Measurements from ENCODE around the gene SMG6.

SMG6 gene

GRCh38 chr17:2040942-2041560 is 262.5 kb downstream of the SMG6 start:
- DNase-seq: no peak

- no peak for DNase-seq
Observed at GRCh38 chr17:2040219-2040827, 263.3 kb downstream of the SMG6 start.

- no peak for DNase-seq
Observed at GRCh38 chr17:2037155-2037554, 266.4 kb downstream of the SMG6 start.

- no peak for DNase-seq
Observed at GRCh38 chr17:2035541-2036488, 267.8 kb downstream of the SMG6 start.

- peak; percentile 93 for DNase-seq
Observed at GRCh38 chr17:2034806-2035540, 268.6 kb downstream of the SMG6 start.

- DNase-seq: peak; percentile 81
Observed at GRCh38 chr17:2034157-2034556, 269.4 kb downstream of the SMG6 start.

- DNase-seq: peak; percentile 62
Observed at GRCh38 chr17:2033153-2033552, 270.4 kb downstream of the SMG6 start.

GRCh38 chr17:2030779-2031163 is 272.8 kb downstream of the SMG6 start:
- DNase-seq: no peak

- peak; percentile 90 for DNase-seq
Observed at GRCh38 chr17:2029911-2030778, 273.4 kb downstream of the SMG6 start, which contains the start of gene DPH1. TSS of gene DPH1 (plus strand) at chr17:2030153. CDS start at chr17:2030170, 17 bp downstream.

- no peak for DNase-seq
Observed at GRCh38 chr17:2028737-2029136, 274.8 kb downstream of the SMG6 start.

GRCh38 chr17:2028234-2028614 is 275.4 kb downstream of the SMG6 start:
- no peak for DNase-seq

GRCh38 chr17:2027528-2028233 is 275.9 kb downstream of the SMG6 start:
- DNase-seq: no peak

GRCh38 chr17:2025622-2026309 is 277.8 kb downstream of the SMG6 start:
- DNase-seq: peak; percentile 77

- DNase-seq: peak; percentile 76
Observed at GRCh38 chr17:2025220-2025621, 278.4 kb downstream of the SMG6 start, which contains the start of gene RTN4RL1. TSS of gene RTN4RL1 (minus strand) at chr17:2025334. CDS start at chr17:2024865, 469 bp downstream.

- DNase-seq: no peak
Observed at GRCh38 chr17:2024572-2025219, 278.9 kb downstream of the SMG6 start.

GRCh38 chr17:2023692-2024571 is 279.7 kb downstream of the SMG6 start:
- peak; percentile 44 for DNase-seq

GRCh38 chr17:2023256-2023655 is 280.3 kb downstream of the SMG6 start:
- DNase-seq: no peak

- DNase-seq: no peak
Observed at GRCh38 chr17:2022647-2023240, 280.8 kb downstream of the SMG6 start.

Data from EL (cell line).